ENCODE data around the gene AKAP1.
A peak's percentile ranks its signal among the peaks of the same experiment; 100 is the strongest.

Gene AKAP1

DNA sequence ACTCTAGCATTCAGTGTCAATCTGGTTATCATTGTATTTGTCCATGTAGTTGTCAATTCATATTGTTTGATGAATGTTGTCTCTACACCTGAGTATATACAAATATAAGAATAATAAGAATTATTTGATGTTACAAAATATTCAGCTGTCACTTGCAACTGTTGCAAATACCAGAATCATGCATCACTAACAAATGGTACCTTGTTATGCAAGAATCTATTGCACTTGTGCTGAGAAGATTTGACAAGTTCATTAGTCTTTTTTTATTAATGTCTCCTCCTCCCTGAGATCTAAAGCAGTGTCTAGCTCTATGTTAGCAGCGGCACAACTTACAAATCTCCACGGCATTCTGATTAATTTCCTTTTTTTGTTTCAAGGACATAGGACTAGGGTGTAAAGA, 22.2 kb upstream of the AKAP1 start:
- H3K27ac ChIP-seq = no peak overlapping the region
- CTCF ChIA-PET = no interaction called here
- DNase-seq (ENCODE audit: low spot score) = no peak
- TF ChIP-seq, protein P1, sequence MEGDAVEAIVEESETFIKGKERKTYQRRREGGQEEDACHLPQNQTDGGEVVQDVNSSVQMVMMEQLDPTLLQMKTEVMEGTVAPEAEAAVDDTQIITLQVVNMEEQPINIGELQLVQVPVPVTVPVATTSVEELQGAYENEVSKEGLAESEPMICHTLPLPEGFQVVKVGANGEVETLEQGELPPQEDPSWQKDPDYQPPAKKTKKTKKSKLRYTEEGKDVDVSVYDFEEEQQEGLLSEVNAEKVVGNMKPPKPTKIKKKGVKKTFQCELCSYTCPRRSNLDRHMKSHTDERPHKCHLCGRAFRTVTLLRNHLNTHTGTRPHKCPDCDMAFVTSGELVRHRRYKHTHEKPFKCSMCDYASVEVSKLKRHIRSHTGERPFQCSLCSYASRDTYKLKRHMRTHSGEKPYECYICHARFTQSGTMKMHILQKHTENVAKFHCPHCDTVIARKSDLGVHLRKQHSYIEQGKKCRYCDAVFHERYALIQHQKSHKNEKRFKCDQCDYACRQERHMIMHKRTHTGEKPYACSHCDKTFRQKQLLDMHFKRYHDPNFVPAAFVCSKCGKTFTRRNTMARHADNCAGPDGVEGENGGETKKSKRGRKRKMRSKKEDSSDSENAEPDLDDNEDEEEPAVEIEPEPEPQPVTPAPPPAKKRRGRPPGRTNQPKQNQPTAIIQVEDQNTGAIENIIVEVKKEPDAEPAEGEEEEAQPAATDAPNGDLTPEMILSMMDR (conservative IDR thresholded peaks at IDR 0.05; ENCODE audit: low read depth) = no peak
- POLR2A ChIA-PET (ENCODE audit: low non-redundant PET) = no interaction called here

DNA sequence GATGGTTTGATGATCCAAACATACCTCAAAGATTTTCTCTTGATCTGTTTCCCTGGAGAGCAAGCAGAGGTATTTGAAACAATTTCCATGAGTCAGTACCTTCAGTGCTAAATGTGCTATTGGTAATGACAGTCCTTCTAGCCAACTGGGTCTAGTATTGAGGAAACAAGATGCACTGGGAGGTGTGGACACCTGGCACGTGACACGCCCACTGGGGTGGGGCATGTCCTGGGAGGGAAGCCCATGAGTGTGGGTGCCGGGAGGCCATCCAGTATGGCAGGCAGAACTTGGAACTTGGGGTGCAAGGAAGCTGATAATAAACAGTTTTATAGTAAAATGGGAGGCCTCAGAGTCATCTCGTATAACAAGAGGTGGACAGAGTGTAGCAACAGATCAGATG, 17.9 kb upstream of the AKAP1 start:
- DNase-seq (ENCODE audit: low spot score) = no peak
- H3K27ac ChIP-seq = no peak overlapping the region
- TF ChIP-seq, protein P1 (conservative IDR thresholded peaks at IDR 0.05; ENCODE audit: low read depth) = no peak
- CTCF ChIA-PET = no interaction called here
- POLR2A ChIA-PET (ENCODE audit: low non-redundant PET) = no interaction called here

DNA sequence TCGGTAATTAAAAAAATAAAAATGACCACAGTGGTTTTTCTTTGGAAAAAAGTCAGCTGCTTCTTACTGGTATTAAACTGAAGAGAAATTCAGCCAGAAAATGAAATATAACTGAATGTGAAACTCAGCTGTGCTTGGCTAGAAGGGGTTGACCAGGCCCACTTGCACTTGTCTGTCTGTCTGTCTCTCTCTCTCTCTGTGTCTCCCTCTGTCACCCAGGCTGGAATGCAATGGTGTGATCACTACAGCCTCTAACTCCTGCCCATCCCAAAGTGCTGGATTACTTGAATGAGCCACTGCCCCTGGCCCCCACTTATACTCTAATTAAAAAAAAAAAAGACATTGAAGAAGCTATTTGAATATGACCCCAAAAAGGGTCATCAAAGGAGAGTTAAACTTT, 17.3 kb upstream of the AKAP1 start:
- TF ChIP-seq, protein P1 (conservative IDR thresholded peaks at IDR 0.05; ENCODE audit: low read depth) = no peak
- CTCF ChIA-PET = interaction anchor here (0.6 to 0.7 kb wide), 2 partner anchors 62 to 288 kb away, joined by 5 to 9 read pairs; no protein-coding TSS in a partner anchor
- DNase-seq (ENCODE audit: low spot score) = no peak
- H3K27ac ChIP-seq = no peak overlapping the region
- POLR2A ChIA-PET (ENCODE audit: low non-redundant PET) = no interaction called here

DNA sequence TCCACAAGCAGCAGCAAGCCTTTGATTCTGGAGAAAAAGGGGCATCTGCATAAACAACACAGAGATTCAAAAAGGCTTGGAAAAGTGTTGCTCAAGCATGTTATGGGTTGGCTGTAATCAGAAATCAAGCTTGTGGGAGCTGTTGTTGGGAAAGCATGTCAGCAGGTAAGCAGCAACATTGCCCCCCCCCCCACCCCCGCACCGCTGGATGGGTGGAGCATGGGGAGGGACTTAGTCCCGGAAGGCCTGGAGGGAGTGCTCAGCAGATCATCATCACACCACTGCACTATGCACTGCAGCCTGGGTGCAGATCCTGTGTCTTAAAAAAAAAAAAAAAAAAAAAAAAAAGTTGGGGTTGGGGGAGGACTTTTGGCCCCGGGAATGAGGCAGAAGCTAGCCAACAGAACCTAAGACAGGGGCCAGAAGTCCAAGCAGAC, 16.8 kb upstream of the AKAP1 start:
- ChIA-PET POLR2A (ENCODE audit: low non-redundant PET) (no interaction called here), CTCF (interaction anchor here (0.6 to 0.7 kb wide), 2 partner anchors 63 to 288 kb away, joined by 5 to 9 read pairs; no protein-coding TSS in a partner anchor)
- DNase-seq (ENCODE audit: low spot score) = peak; percentile 77
- no peak overlapping the region for H3K27ac ChIP-seq
- TF ChIP-seq, protein P1 (conservative IDR thresholded peaks at IDR 0.05; ENCODE audit: low read depth) = no peak

DNA sequence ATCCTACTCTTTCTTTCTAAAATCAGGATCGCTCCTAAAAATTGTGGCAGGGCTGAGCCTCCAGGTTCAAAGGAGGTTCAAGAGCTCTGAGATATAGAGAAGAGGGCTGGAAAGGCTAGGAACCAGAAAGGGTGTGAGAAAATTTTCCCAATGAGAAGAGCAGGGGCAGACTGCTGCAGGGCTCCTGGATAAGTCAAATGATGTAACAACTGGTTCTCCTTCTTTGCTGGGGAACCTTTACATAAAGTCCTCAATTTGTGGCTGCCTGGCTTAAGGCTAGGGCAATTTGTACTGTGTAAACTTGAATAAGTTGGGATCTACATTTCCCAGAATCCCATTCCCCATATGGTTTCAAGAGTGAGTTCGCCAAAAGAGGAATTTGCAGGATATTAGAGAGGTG, 16.3 kb upstream of the AKAP1 start:
- no peak for DNase-seq (ENCODE audit: low spot score)
- H3K27ac ChIP-seq = no peak overlapping the region
- ChIA-PET CTCF (no interaction called here), POLR2A (ENCODE audit: low non-redundant PET) (no interaction called here)
- TF ChIP-seq, protein P1 (conservative IDR thresholded peaks at IDR 0.05; ENCODE audit: low read depth) = no peak

DNA sequence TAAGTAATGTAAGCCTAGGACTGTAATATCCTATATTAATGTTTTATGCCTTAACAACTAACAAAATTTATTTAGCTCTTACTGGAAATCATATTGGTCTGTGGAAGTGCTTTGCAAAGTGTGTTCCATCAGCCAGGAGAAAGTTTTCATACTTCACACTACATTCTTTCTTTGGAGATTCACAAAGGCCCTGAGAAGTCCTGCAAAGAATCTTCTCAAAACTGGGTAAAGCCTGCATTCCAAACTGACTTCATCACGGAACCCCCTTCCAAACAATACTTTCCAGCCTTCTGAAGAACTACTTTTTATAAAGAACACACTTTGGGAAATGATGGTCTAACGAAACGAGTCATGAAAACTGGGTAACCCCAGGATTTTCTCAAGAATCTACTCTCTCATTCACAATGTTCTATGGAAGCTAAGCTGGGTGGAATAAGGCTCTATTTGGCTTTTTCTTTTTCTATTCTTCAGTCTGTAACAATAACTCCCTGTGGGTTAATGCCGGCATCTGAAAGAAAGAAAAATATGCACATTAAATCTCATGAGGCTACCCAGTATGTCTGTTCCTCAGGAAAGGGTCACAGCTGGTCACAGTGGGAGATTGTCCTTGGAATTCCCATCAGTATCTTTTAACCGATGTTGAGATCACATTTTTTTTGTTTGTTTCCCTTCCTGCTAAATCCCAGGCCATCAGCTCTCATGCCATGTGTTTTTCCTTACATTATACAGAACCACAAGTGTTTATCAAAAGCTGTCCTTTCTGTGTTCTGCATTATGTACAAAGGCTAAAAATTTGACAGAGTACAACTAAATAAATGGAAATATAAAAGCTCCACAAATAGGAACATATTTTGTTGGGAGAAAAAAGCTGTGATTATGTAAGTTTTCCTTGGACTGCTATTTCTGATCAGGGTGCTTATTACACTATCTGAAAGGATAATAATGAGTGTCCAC, 12.8 kb upstream of the AKAP1 start:
- no peak overlapping the region for H3K27ac ChIP-seq
- CTCF ChIA-PET = interaction anchor here (0.6 kb wide), 1 partner anchor 406 kb away, joined by 4 read pairs; no protein-coding TSS in a partner anchor
- TF ChIP-seq, protein P1 (conservative IDR thresholded peaks at IDR 0.05; ENCODE audit: low read depth) = no peak
- no peak for DNase-seq (ENCODE audit: low spot score)
- POLR2A ChIA-PET (ENCODE audit: low non-redundant PET) = no interaction called here
